A549 (cell line): ENCODE measurements around the gene CMTM2. TPM values are rescaled to one million over a fixed set of nuclear protein-coding genes. Genes with fewer than 3 reads are reported as not detected.

Experiments used
- ATAC-seq, 2 experiments: fragments of 200-7000 bp in 1 of 2; fragments of >200 bp in 1 of 2; cut with Nextera tagmentation in 1 of 2; cut with Tn5 transposase in 1 of 2; 3 replicates each; pipeline versions ENCODE4 v1.8.0 to v1.9.1; 2018 to 2020; ENCODE audit warnings: mild to moderate bottlenecking in 1 of 2, moderate library complexity in 1 of 2
- CTCF ChIA-PET: fragments of 300-600 bp; sonication (Branson Sonifier 250); formaldehyde crosslinking; extraction: SDS; loops from one replicate; lab custom pipeline; 2021; ENCODE audit warnings: antibody characterized with exemption, inconsistent platforms; lab: Yijun Ruan, JAX
- POLR2A ChIA-PET: fragments of 350-600 bp; formaldehyde crosslinking; extraction: SDS; loops from one replicate; lab custom pipeline; 2021; ENCODE audit warnings: antibody characterized with exemption, inconsistent platforms; lab: Yijun Ruan, JAX
- DNase-seq, 2 experiments: peaks; one replicate each; pipeline versions ENCODE4 v3.0.0 to v3.0.0-alpha.2; 2011 to 2016; ENCODE audit warnings: low read depth in 1 of 2, low spot score in 1 of 2
- FAIRE-seq: peaks from 2 replicates; lab custom pipeline; 2011; peaks lifted over from hg19 to GRCh38; lab: Jason Lieb, UNC
- H3K27ac ChIP-seq, 2 experiments: fragments of >200 bp; sonication (Bioruptor Twin); formaldehyde crosslinking; 3 replicates each; pipeline ENCODE4 v1.5.1; 2016 to 2017
- H3K4me1 ChIP-seq: fragments of >200 bp; sonication (Bioruptor Twin); formaldehyde crosslinking; 3 replicates; pipeline ENCODE4 v1.6.1; 2016
- H3K4me2 ChIP-seq: fragments of >200 bp; sonication (Bioruptor Twin); formaldehyde crosslinking; 3 replicates; pipeline ENCODE4 v1.6.1; 2016
- H3K4me3 ChIP-seq: fragments of >200 bp; sonication (Bioruptor Twin); formaldehyde crosslinking; 3 replicates; pipeline ENCODE4 v1.5.1; 2016
- H3K9me3 ChIP-seq: fragments of >200 bp; sonication (Bioruptor Twin); formaldehyde crosslinking; 3 replicates; pipeline ENCODE4 v1.6.1; 2016
- BHLHE40 ChIP-seq: IDR thresholded peaks from 2 replicates; pipeline ENCODE4 v1.6.1; 2012; ENCODE audit warnings: low read depth, low read length, inconsistent platforms
- HOXB13 ChIP-seq: fragments of 250-450 bp; sonication (Bioruptor Pico); IDR thresholded peaks from 2 replicates; pipeline ENCODE4 v1.5.0; 2020; ENCODE audit warnings: low read depth, mild to moderate bottlenecking, moderate library complexity
- HOXB5 ChIP-seq: fragments of 250-450 bp; sonication (Bioruptor Pico); IDR thresholded peaks from 2 replicates; pipeline ENCODE4 v1.5.0; 2020; ENCODE audit warnings: mild to moderate bottlenecking, moderate library complexity
- JUNB ChIP-seq: fragments of >200 bp; sonication (Bioruptor Twin); formaldehyde crosslinking; IDR thresholded peaks from 2 replicates; pipeline ENCODE4 v1.6.1; 2016
- KDM1A ChIP-seq: fragments of 200-600 bp; sonication (generic); IDR thresholded peaks from 2 replicates; pipeline ENCODE4 v1.6.1; 2016; ENCODE audit warnings: low read depth, mild to moderate bottlenecking
- MAX ChIP-seq: IDR thresholded peaks from 2 replicates; pipeline ENCODE4 v1.6.1; 2012
- RAD21 ChIP-seq, 2 experiments: fragments of >200 bp in 1 of 2; sonication (Bioruptor Twin) in 1 of 2; formaldehyde crosslinking in 1 of 2; IDR thresholded peaks in 1 of 2; conservative IDR thresholded peaks in 1 of 2; 2 replicates in 1 of 2; 3 replicates in 1 of 2; pipeline ENCODE4 v1.6.1; 2012 to 2018; ENCODE audit warnings: inconsistent platforms in 1 of 2
- RNF2 ChIP-seq: fragments of 200-600 bp; sonication (generic); IDR thresholded peaks from 2 replicates; pipeline ENCODE4 v1.6.1; 2016; ENCODE audit warnings: low read depth, mild to moderate bottlenecking, antibody characterized with exemption, moderate library complexity, borderline replicate concordance
- SMC3 ChIP-seq: fragments of >200 bp; sonication (Bioruptor Twin); formaldehyde crosslinking; IDR thresholded peaks from 3 replicates; pipeline ENCODE4 v1.6.1; 2018; ENCODE audit warnings: inconsistent platforms
- ZFP36 ChIP-seq: fragments of 450-650 bp; IDR thresholded peaks from 2 replicates; pipeline ENCODE4 v1.6.1; 2014; ENCODE audit warnings: borderline replicate concordance; ENCODE audit not compliant: partially characterized antibody
- ZNF302 ChIP-seq: fragments of 250-450 bp; sonication (Bioruptor Pico); IDR thresholded peaks from 2 replicates; pipeline ENCODE4 v1.9.0; 2021; ENCODE audit warnings: inconsistent platforms, mild to moderate bottlenecking, moderate library complexity
- WGBS: methylation state at CpG from one replicate; pipeline ENCODE4 v1.1.6; 2017; ENCODE audit errors: missing lambda C conversion rate; 5-methylcytosine and 5-hydroxymethylcytosine counted together
- polyA plus RNA-seq, 4 experiments: library from polyadenylated mRNA; depleted of rRNA in 3 of 4; stranded (reverse); fragments of >200 nt; fragmentation: RNase III in 1 of 4; extraction: RNeasy Plus Mini Kit Qiagen cat#74134 plus additional on column Dnase treatment in 1 of 4; gene quantifications; 2 replicates in 3 of 4; 3 replicates in 1 of 4; pipeline ENCODE4 v1.2.3, GENCODE V29; 2011 to 2017
- TF ChIP-seq, protein P1 (sequence below): fragments of 150-350 bp; IDR thresholded peaks from 2 replicates; pipeline ENCODE4 v1.6.1; 2014; ENCODE audit warnings: low read depth, mild to moderate bottlenecking, low read length
- TF ChIP-seq, protein P2 (sequence below): fragments of >200 bp; sonication (Bioruptor Twin); formaldehyde crosslinking; IDR thresholded peaks from 3 replicates; pipeline ENCODE4 v1.5.1; 2016

CMTM2 gene
- polyA plus RNA-seq, 2 of the 4 experiments (the other 2 are of a cell fraction), result 0.15 TPM; not detected in 1

GRCh38 chr16:66561381-66562080 lies 17.7 kb upstream of the CMTM2 start:
- no peak overlapping the region for H3K4me3 ChIP-seq
- ATAC-seq (no peak), DNase-seq (no peak), FAIRE-seq (no peak)
- no peaks in the 10 kb centered on the region for H3K9me3 ChIP-seq
- no peak overlapping the region for H3K4me2 ChIP-seq
- no peaks in the 10 kb centered on the region for H3K4me1 ChIP-seq
- 93% methylated on average over 3 of the region's 3 CpGs for WGBS
- no peak overlapping the region for H3K27ac ChIP-seq
- no peak for TF ChIP-seq ZNF302 (CRISPR knock-in tag)
- TF ChIP-seq HOXB13 (CRISPR knock-in tag), result no peak
- no peak for TF ChIP-seq RNF2
- TF ChIP-seq, protein P1, sequence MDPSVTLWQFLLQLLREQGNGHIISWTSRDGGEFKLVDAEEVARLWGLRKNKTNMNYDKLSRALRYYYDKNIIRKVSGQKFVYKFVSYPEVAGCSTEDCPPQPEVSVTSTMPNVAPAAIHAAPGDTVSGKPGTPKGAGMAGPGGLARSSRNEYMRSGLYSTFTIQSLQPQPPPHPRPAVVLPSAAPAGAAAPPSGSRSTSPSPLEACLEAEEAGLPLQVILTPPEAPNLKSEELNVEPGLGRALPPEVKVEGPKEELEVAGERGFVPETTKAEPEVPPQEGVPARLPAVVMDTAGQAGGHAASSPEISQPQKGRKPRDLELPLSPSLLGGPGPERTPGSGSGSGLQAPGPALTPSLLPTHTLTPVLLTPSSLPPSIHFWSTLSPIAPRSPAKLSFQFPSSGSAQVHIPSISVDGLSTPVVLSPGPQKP, result no peak
- ChIA-PET CTCF (interaction anchor here (0.7 to 4.8 kb wide), 18 partner anchors 8 to 342 kb away, joined by 3 to 26 read pairs (median 4); partner anchors contain the start of genes CKLF, CMTM2, CMTM3 and TK2), POLR2A (interaction anchor here (0.7 to 1.8 kb wide), 3 partner anchors 9 to 126 kb away, joined by 5 to 8 read pairs (median 6); partner anchors contain the start of gene CKLF)

DNA sequence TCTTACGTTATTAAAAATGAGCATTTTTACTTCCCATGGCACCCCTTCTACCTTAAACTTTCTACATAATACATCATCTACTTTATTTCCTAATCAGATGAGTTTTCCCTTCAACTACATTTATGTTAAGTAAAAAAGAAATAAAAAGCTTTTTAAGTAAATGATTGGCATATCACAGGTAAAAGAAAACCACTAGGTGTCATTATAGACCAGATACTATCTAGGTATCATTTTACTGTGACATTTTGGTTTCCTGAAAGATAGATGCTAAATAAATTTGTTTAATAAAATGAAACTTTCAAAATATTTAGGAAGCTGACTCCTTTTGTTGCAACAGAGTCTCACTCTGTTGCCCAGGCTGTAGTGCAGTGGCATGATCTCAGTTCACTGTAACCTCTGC lies 16.9 kb upstream of the CMTM2 start:
- ATAC-seq (no peak), FAIRE-seq (no peak)
- CTCF ChIA-PET, result interaction anchor here (0.7 to 4.8 kb wide), 23 partner anchors 8 to 341 kb away, joined by 3 to 34 read pairs (median 4); partner anchors contain the start of genes CKLF, CMTM2, CMTM3 and TK2

DNA sequence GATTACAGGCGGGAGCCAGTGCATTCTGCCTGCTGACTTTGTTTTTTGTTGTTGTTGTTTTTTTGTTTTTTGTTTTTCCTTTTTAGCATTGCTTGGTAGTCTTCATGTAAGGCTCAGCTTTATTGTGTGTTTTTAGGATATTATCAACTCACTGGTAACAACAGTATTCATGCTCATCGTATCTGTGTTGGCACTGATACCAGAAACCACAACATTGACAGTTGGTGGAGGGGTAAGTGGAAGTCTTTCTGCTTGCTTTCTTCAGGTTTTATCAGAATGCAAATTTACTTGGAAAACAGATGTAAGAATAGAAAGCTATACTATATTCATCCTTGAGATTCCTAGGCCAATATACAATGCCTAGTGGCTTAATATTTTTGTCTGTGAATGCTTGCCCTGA lies 16.3 kb upstream of the CMTM2 start:
- no peak overlapping the region for H3K27ac ChIP-seq
- H3K9me3 ChIP-seq, result no peaks in the 10 kb centered on the region
- H3K4me3 ChIP-seq, result no peak overlapping the region
- no peak overlapping the region for H3K4me2 ChIP-seq
- H3K4me1 ChIP-seq, result no peaks in the 10 kb centered on the region; the same call in 2 of the 3 replicates
- no peak for FAIRE-seq
- ChIA-PET CTCF (interaction anchor here (0.7 to 4.8 kb wide), 20 partner anchors 8 to 332 kb away, joined by 3 to 34 read pairs (median 5); partner anchors contain the start of genes CKLF, CMTM2, CMTM3 and TK2), POLR2A (interaction anchor here (1.3 to 1.8 kb wide), 2 partner anchors 11 to 41 kb away, joined by 6 to 8 read pairs; partner anchors contain the start of gene CKLF)
- DNase-seq, result no peak
- TF ChIP-seq HOXB5 (CRISPR knock-in tag) (no peak), KDM1A (no peak), BHLHE40 (no peak), MAX (no peak), ZFP36 (no peak)
- WGBS, result 92% methylated on average over 2 of the region's 2 CpGs
- no peak for ATAC-seq

More for the DNA sequence above, 16.9 kb upstream of the CMTM2 start:
- H3K27ac ChIP-seq, result no peak overlapping the region
- peak; percentile 28; the same call in 1 of the 3 replicates for TF ChIP-seq SMC3
- TF ChIP-seq, protein P2, sequence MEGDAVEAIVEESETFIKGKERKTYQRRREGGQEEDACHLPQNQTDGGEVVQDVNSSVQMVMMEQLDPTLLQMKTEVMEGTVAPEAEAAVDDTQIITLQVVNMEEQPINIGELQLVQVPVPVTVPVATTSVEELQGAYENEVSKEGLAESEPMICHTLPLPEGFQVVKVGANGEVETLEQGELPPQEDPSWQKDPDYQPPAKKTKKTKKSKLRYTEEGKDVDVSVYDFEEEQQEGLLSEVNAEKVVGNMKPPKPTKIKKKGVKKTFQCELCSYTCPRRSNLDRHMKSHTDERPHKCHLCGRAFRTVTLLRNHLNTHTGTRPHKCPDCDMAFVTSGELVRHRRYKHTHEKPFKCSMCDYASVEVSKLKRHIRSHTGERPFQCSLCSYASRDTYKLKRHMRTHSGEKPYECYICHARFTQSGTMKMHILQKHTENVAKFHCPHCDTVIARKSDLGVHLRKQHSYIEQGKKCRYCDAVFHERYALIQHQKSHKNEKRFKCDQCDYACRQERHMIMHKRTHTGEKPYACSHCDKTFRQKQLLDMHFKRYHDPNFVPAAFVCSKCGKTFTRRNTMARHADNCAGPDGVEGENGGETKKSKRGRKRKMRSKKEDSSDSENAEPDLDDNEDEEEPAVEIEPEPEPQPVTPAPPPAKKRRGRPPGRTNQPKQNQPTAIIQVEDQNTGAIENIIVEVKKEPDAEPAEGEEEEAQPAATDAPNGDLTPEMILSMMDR, result peak; percentile 33; the same call in 2 of the 3 replicates
- peak; percentile 34 to 38; a peak in 3 of 5 replicates for TF ChIP-seq RAD21 (conservative IDR thresholded peaks at IDR 0.05 in 1 of 2, IDR thresholded peaks at IDR 0.05 in 1 of 2)
- TF ChIP-seq JUNB, result no peak
- TF ChIP-seq, all 56 proteins: peak for 3
- Histone ChIP-seq H3K4me1 (no peaks in the 10 kb centered on the region), H3K4me3 (no peak overlapping the region), H3K9me3 (no peaks in the 10 kb centered on the region), H3K4me2 (no peak overlapping the region)
- no peak for DNase-seq
- POLR2A ChIA-PET, result interaction anchor here (0.7 to 1.8 kb wide), 3 partner anchors 10 to 125 kb away, joined by 5 to 8 read pairs (median 6); partner anchors contain the start of gene CKLF
- WGBS, result 87% methylated on average over 1 of the region's 1 CpG
